Ovary (tissue), 9 donors: ENCODE measurements around the gene BMERB1. TPM values are rescaled to one million over a fixed set of nuclear protein-coding genes. Genes with fewer than 3 reads are reported as not detected.

Experiments used
- DNase-seq, 5 donors: peaks; one replicate each; pipeline ENCODE4 v3.0.0-alpha.2; 2019 to 2020
- H3K27ac ChIP-seq, 2 donors: fragments of 200-600 bp; one replicate each; pipeline versions ENCODE4 v1.5.1 to v1.8.0; 2019 to 2022
- H3K27me3 ChIP-seq: fragments of 200-600 bp; one replicate; pipeline ENCODE4 v1.8.0; 2022
- H3K36me3 ChIP-seq: fragments of 200-600 bp; sonication (generic); one replicate; pipeline ENCODE4 v1.5.1; 2019
- H3K4me1 ChIP-seq: one replicate; pipeline ENCODE4 v1.8.1; 2013; ENCODE audit warnings: mild to moderate bottlenecking, moderate library complexity; ENCODE audit not compliant: insufficient read depth
- H3K4me3 ChIP-seq: fragments of 200-600 bp; sonication (generic); one replicate; pipeline ENCODE4 v1.5.1; 2017
- H3K9me3 ChIP-seq, 2 donors: fragments of 200-600 bp in 1 of 2; sonication (generic) in 1 of 2; one replicate each; pipeline versions ENCODE4 v1.5.1 to v1.8.1; 2013 to 2019; ENCODE audit warnings: mild to moderate bottlenecking in 1 of 2, moderate library complexity in 1 of 2
- CTCF ChIP-seq, 3 donors: fragments of 450-650 bp in 2 of 3; fragments of 200-600 bp in 1 of 3; IDR thresholded peaks; one replicate each; pipeline versions ENCODE4 v1.5.1 to v1.8.0; 2016 to 2022; ENCODE audit warnings: antibody characterized with exemption in 3 of 3, mild to moderate bottlenecking in 1 of 3
- EP300 ChIP-seq: sonication (generic); formaldehyde crosslinking; IDR thresholded peaks from one replicate; pipeline ENCODE4 v1.6.1; 2017; ENCODE audit warnings: antibody characterized with exemption
- POLR2A ChIP-seq: fragments of 450-650 bp; IDR thresholded peaks from one replicate; pipeline ENCODE4 v1.6.1; 2017; ENCODE audit warnings: antibody characterized with exemption, mild to moderate bottlenecking, moderate library complexity
- WGBS, 3 donors: extraction: QIAGEN DNeasy Blood & Tissue Kit in 1 of 3; methylation state at CpG; one replicate each; pipeline versions ENCODE4 v1.1.5 to v1.1.7; 2013 to 2017; 5-methylcytosine and 5-hydroxymethylcytosine counted together
- intact Hi-C, 4 donors: fragments of 100-400 bp; cut with DNase I; formaldehyde crosslinking; loops; one replicate each; pipeline versions ENCODE4 v1.11.0 to v1.15.1; 2022 to 2023
- polyA plus RNA-seq, 2 donors: library from polyadenylated mRNA; stranded (reverse); fragments of 200-250 nt in 1 of 2; fragments of 350-450 nt in 1 of 2; fragmentation: Illumina TruSeq in 1 of 2; extraction: RNeasy Lipid Tissue Mini Kit (QIAGEN cat#74804) in 1 of 2; gene quantifications; one replicate each; pipeline ENCODE4 v1.2.3, GENCODE V29; 2013 to 2014
- total RNA-seq, 7 donors: library from RNA; depleted of rRNA in 2 of 7; stranded (reverse); fragments of >200 nt in 2 of 7; fragmentation: NEBNext Ultra II Directional in 3 of 7; extraction: Animal tissue kit (Norgen Biotek cat#: 25700) in 3 of 7; gene quantifications; one replicate each; pipeline versions ENCODE4 v1.1.0 to v1.2.4, GENCODE V29; 2016 to 2023
- donor health status: DM: no; HTN: no; CAD: no; lungs with moderate emphysema.
- donor health status: DM: no; HTN: no; CAD: no.
- donor health status: Bipolar disorder and iron deficiency.
- donor health status: DM: yes; HTN: yes; CAD: no.
- donor health status: DM: no; HTN: no; CAD: no.
- donor health status: DM: yes; HTN: yes; CAD: no.

The BMERB1 gene
- total and polyA plus RNA-seq, 9 donors: 22.6 to 77.5 (median 65.2) TPM

- 96% methylated on average over 2 of the region's 2 CpGs for WGBS, 3 donors
- intact Hi-C loops: no loop called here
- no peaks in the 10 kb centered on the region for H3K27me3 ChIP-seq
- DNase-seq: no peak
- H3K36me3 ChIP-seq: no peaks in the 10 kb centered on the region
- no peak for TF ChIP-seq POLR2A
- TF ChIP-seq CTCF (IDR thresholded peaks at IDR 0.05): no peak
- TF ChIP-seq EP300: no peak
- H3K4me1 ChIP-seq: no peaks in the 10 kb centered on the region
- H3K27ac ChIP-seq: no peak overlapping the region
- no peak overlapping the region for H3K4me3 ChIP-seq
- H3K9me3 ChIP-seq: no peaks in the 10 kb centered on the region
These were observed 197.5 kb downstream of the BMERB1 start for GRCh38 chr16:15631730-15632409.

- WGBS, 3 donors: 93 to 96% (median 93%) methylated on average over 9 of the region's 9 CpGs
These were observed 201.5 kb downstream of the BMERB1 start for GRCh38 chr16:15635926-15636325.

GRCh38 chr16:15636392-15636873 is 202.0 kb downstream of the BMERB1 start:
- Histone ChIP-seq H3K27me3 (no peaks in the 10 kb centered on the region), H3K4me1 (no peaks in the 10 kb centered on the region), H3K4me3 (no peak overlapping the region), H3K36me3 (no peaks in the 10 kb centered on the region), H3K9me3 (no peaks in the 10 kb centered on the region), H3K27ac (no peak overlapping the region)
- DNase-seq: no peak
- intact Hi-C loops: no loop called here
- TF ChIP-seq POLR2A (no peak), CTCF (IDR thresholded peaks at IDR 0.05) (no peak), EP300 (no peak)

More at GRCh38 chr16:15635926-15636325, 201.5 kb downstream of the BMERB1 start:
- Histone ChIP-seq H3K27ac (no peak overlapping the region), H3K27me3 (no peaks in the 10 kb centered on the region), H3K4me1 (no peaks in the 10 kb centered on the region), H3K9me3 (no peaks in the 10 kb centered on the region), H3K4me3 (no peak overlapping the region), H3K36me3 (no peaks in the 10 kb centered on the region)
- TF ChIP-seq EP300 (no peak), CTCF (IDR thresholded peaks at IDR 0.05) (no peak), POLR2A (no peak)
- no peak for DNase-seq
- intact Hi-C loops: no loop called here

Other genes with a start within 250 kb of the BMERB1 start
- gene NPIPA5, start 56.3 kb upstream of the BMERB1 start, total RNA-seq: 10 to 100 TPM in 5 of 7 donors, 1 to 10 TPM in 2; 3.9 to 29.5 (median 19.4) TPM
- 10 to 100 TPM; 54.5 to 92.2 TPM for gene NPIPA5, start 56.3 kb upstream of the BMERB1 start, polyA plus RNA-seq
- gene MPV17L, start 38.8 kb upstream of the BMERB1 start, total RNA-seq: 10 to 100 TPM in 5 of 7 donors, 1 to 10 TPM in 2; 4.7 to 13.9 (median 11.0) TPM
- 1 to 10 TPM; 3.8 to 7.0 TPM for gene MPV17L, start 38.8 kb upstream of the BMERB1 start, polyA plus RNA-seq
- gene MARF1, start 208.6 kb downstream of the BMERB1 start, total RNA-seq: 10 to 100 TPM; 23.1 to 95.7 (median 85.7) TPM
- gene MARF1, start 208.6 kb downstream of the BMERB1 start, polyA plus RNA-seq: 10 to 100 TPM; 30.1 to 71.8 TPM
- gene NDE1, start 215.7 kb downstream of the BMERB1 start, total RNA-seq: 10 to 100 TPM; 11.7 to 26.7 (median 22.4) TPM
- gene NDE1, start 215.7 kb downstream of the BMERB1 start, polyA plus RNA-seq: 10 to 100 TPM in 1 of 2 donors, 1 to 10 TPM in 1; 9.8 to 31.9 TPM